ENCODE results near the gene PRKACG.
"Not testable (repeated sequence)": the region's sequence is repeated elsewhere in the genome, so short reads cannot be mapped to it uniquely, and the experiment has no call there.

PRKACG gene

DNA sequence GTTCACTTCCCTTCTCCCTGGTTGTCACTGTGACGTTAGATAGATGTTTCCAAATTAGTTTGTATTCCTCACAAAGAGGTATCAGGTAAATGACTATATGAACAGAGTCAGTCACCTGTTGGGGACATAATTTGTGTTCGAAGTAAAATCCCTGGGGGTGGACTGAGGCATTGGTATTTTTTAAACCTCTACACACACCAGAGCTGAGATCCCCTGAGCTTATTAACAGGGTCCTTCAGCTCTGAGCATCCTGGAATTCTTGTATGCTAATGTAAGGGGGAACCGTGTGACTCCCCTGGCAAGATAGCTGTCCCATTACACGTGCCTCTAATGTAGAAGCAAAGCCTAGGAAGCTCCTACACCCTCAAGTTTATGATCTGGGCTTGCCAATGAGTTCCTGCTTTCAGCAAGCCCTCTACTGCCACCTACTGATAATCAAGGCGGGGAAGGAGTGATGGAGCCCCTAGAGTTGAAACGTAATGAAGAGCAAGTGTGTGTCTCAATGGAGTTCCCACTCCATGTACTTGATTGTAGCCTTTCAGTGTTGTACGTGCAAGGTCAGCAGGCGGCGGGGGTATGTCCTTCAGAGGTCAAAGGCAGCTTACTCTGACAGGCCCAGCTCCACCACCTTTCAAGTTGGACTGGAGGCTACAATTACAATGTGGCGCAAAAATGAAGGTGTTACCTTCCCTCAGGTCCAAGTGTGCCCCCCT, 14.4 kb downstream of the PRKACG start:
- Histone ChIP-seq H3K9me3 (ENCODE audit: control insufficient read depth, low read length) (no peaks in the 10 kb centered on the region), H3K36me3 (ENCODE audit: control insufficient read depth, insufficient read depth, low read length, severe bottlenecking) (no peaks in the 10 kb centered on the region), H3K9ac (ENCODE audit: low read length) (no peak overlapping the region), H3K4me3 (ENCODE audit: low read length) (no peak overlapping the region), H3K4me1 (ENCODE audit: control insufficient read depth, insufficient read depth, low read length) (no peaks in the 10 kb centered on the region), H3K27me3 (replicated peaks; ENCODE audit: control insufficient read depth, insufficient read depth, low read length) (peaks cover 24% of the 10 kb centered on the region)
- DNase-seq (ENCODE audit: low read depth) = peak; percentile 82

DNA sequence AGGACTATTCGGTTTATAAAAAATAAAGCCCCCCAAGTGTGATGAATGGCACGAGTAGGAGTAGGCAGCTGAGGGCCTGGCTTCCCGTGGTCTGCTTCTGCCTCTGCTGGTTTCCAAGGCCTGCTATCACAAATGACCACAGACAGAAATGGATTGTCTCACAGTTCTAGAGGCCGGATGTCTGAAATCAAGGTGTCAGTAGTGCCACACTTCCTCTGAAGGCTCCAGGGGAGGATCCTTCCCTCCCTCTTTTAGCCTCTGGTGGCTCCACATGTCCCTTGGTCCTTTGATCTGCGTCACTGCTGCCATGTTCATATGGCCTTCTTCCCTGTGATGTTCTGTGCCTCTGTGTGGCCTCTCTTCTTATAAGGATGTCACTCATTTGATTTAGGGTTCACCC, 15.1 kb downstream of the PRKACG start:
- no peaks in the 10 kb centered on the region for H3K4me1 ChIP-seq (ENCODE audit: control insufficient read depth, insufficient read depth, low read length)
- H3K9me3 ChIP-seq (ENCODE audit: control insufficient read depth, low read length) = no peaks in the 10 kb centered on the region
- no peak for DNase-seq (ENCODE audit: low read depth)
- peaks cover 20% of the 10 kb centered on the region for H3K27me3 ChIP-seq (replicated peaks; ENCODE audit: control insufficient read depth, insufficient read depth, low read length)
- no peak overlapping the region for H3K4me3 ChIP-seq (ENCODE audit: low read length)
- no peaks in the 10 kb centered on the region for H3K36me3 ChIP-seq (ENCODE audit: control insufficient read depth, insufficient read depth, low read length, severe bottlenecking)
- H3K9ac ChIP-seq (ENCODE audit: low read length) = no peak overlapping the region

GRCh38 chr9:68998385-68998784, 15.5 kb downstream of the PRKACG start:
- H3K4me3 ChIP-seq (ENCODE audit: low read length) = no peak overlapping the region
- no peaks in the 10 kb centered on the region for H3K9me3 ChIP-seq (ENCODE audit: control insufficient read depth, low read length)
- no peak for DNase-seq (ENCODE audit: low read depth)
- H3K4me1 ChIP-seq (ENCODE audit: control insufficient read depth, insufficient read depth, low read length) = no peaks in the 10 kb centered on the region
- no peaks in the 10 kb centered on the region for H3K36me3 ChIP-seq (ENCODE audit: control insufficient read depth, insufficient read depth, low read length, severe bottlenecking)
- H3K9ac ChIP-seq (ENCODE audit: low read length) = no peak overlapping the region
- H3K27me3 ChIP-seq (replicated peaks; ENCODE audit: control insufficient read depth, insufficient read depth, low read length) = peaks cover 20% of the 10 kb centered on the region

DNA sequence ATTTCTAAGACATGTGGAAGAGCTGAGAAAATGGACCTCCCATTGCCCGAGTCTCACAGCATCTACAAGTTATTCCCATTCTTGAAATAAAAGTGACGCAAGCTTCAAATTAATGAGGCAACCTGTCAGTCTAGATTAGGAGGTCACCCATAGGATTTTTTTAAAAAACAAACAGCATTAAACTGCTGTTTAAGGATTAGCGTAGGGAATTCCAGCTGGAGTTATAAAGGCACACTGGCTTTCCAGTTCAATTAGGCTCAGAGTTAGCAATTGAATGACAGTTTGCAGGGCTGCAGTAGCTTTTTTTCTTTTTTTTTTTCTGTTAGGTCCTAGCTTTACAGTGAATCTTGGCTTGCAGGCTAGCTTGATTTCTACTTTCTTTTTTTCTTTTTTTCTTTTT, 16.2 kb downstream of the PRKACG start:
- no peak for DNase-seq (ENCODE audit: low read depth)
- Histone ChIP-seq H3K9me3 (ENCODE audit: control insufficient read depth, low read length) (no peaks in the 10 kb centered on the region), H3K9ac (ENCODE audit: low read length) (no peak overlapping the region), H3K4me3 (ENCODE audit: low read length) (no peak overlapping the region), H3K27me3 (replicated peaks; ENCODE audit: control insufficient read depth, insufficient read depth, low read length) (peaks cover 20% of the 10 kb centered on the region), H3K36me3 (ENCODE audit: control insufficient read depth, insufficient read depth, low read length, severe bottlenecking) (no peaks in the 10 kb centered on the region), H3K4me1 (ENCODE audit: control insufficient read depth, insufficient read depth, low read length) (no peaks in the 10 kb centered on the region)

DNA sequence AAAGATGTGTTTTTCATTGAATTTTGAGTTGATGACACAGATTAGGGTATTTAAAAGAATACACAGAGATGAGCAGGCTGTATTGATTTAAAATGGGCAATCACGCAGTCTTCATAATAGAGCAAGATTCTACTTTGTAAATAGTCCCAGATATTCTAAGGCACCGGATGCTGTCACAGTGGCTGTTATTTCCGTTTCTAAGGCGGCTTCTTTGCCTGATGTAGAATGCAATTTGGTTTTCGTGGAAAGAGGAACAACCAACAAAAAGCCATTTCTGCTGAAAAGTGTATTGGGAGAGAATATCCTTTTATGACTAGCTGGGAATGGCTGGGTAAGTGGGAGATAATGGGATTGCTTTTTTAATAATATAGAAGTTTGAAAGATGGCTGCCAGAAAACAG, 17.5 kb downstream of the PRKACG start:
- no peak for DNase-seq (ENCODE audit: low read depth)
- H3K4me1 ChIP-seq (ENCODE audit: control insufficient read depth, insufficient read depth, low read length) = no peaks in the 10 kb centered on the region
- H3K9me3 ChIP-seq (ENCODE audit: control insufficient read depth, low read length) = no peaks in the 10 kb centered on the region
- no peak overlapping the region for H3K9ac ChIP-seq (ENCODE audit: low read length)
- no peaks in the 10 kb centered on the region for H3K36me3 ChIP-seq (ENCODE audit: control insufficient read depth, insufficient read depth, low read length, severe bottlenecking)
- no peak overlapping the region for H3K4me3 ChIP-seq (ENCODE audit: low read length)
- peaks cover 19% of the 10 kb centered on the region for H3K27me3 ChIP-seq (replicated peaks; ENCODE audit: control insufficient read depth, insufficient read depth, low read length)

DNA sequence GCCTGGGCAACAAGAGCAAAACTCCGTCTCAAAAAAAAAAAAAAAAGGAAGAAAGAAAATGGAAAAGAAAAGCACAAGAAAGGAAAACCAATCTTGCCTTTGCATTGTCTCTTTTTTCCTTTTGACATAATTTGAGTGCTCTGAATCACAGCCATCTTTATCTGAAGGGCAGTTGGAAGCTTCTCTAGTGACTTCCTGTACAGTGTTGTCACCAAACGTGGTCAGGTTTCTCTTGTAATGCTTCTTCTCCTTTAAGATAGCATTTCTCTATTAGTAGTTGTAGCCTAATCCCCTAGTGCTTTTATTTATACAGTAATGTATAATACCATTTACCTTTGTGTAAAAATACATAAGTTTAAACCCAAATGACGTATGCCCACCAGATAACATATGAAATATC, 18.1 kb downstream of the PRKACG start:
- no peak for DNase-seq (ENCODE audit: low read depth)
- no peak overlapping the region for H3K4me3 ChIP-seq (ENCODE audit: low read length)

DNA sequence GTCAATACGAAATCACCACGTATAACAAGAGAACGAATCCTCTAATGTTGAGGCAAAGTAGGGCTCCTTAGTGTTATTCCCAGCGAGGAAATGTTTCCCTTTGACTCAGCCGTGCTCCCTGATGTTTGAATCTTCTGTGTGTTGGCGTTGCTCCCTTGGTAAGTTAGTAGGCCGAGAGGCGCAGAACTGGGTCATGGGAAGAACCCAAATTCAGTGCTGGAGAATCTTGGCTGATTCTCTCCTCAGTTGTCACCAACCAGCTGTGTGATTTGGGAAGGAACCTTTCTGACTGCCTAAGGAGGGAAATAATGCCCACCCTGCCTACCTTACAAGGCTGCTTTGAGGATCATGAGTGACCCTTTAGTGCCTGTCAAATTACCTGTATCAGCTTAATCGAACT, 22.5 kb downstream of the PRKACG start:
- Histone ChIP-seq H3K9me3 (ENCODE audit: control insufficient read depth, low read length) (no peaks in the 10 kb centered on the region), H3K4me3 (ENCODE audit: low read length) (no peak overlapping the region), H3K9ac (ENCODE audit: low read length) (no peak overlapping the region), H3K27me3 (replicated peaks; ENCODE audit: control insufficient read depth, insufficient read depth, low read length) (peaks cover 6% of the 10 kb centered on the region), H3K36me3 (ENCODE audit: control insufficient read depth, insufficient read depth, low read length, severe bottlenecking) (no peaks in the 10 kb centered on the region), H3K4me1 (ENCODE audit: control insufficient read depth, insufficient read depth, low read length) (no peaks in the 10 kb centered on the region)
- DNase-seq (ENCODE audit: low read depth) = no peak

More for the DNA sequence above, 18.1 kb downstream of the PRKACG start:
- Histone ChIP-seq H3K4me1 (ENCODE audit: control insufficient read depth, insufficient read depth, low read length) (no peaks in the 10 kb centered on the region), H3K9me3 (ENCODE audit: control insufficient read depth, low read length) (no peaks in the 10 kb centered on the region), H3K27me3 (replicated peaks; ENCODE audit: control insufficient read depth, insufficient read depth, low read length) (peaks cover 15% of the 10 kb centered on the region), H3K9ac (ENCODE audit: low read length) (no peak overlapping the region), H3K36me3 (ENCODE audit: control insufficient read depth, insufficient read depth, low read length, severe bottlenecking) (no peaks in the 10 kb centered on the region)

- not testable (repeated sequence) for DNase-seq (ENCODE audit: low read depth); H3K9me3 ChIP-seq (ENCODE audit: control insufficient read depth, low read length); H3K9ac ChIP-seq (ENCODE audit: low read length); H3K4me1 ChIP-seq (ENCODE audit: control insufficient read depth, insufficient read depth, low read length); H3K36me3 ChIP-seq (ENCODE audit: control insufficient read depth, insufficient read depth, low read length, severe bottlenecking); H3K4me3 ChIP-seq (ENCODE audit: low read length); H3K27me3 ChIP-seq (replicated peaks; ENCODE audit: control insufficient read depth, insufficient read depth, low read length)
Measured at GRCh38 chr9:68986949-68987348, 27.0 kb downstream of the PRKACG start.

GRCh38 chr9:68983522-68984424, 30.1 kb downstream of the PRKACG start:
- no peaks in the 10 kb centered on the region for H3K9me3 ChIP-seq (ENCODE audit: control insufficient read depth, low read length)
- no peaks in the 10 kb centered on the region for H3K4me1 ChIP-seq (ENCODE audit: control insufficient read depth, insufficient read depth, low read length)
- no peak overlapping the region for H3K4me3 ChIP-seq (ENCODE audit: low read length)
- no peak for DNase-seq (ENCODE audit: low read depth)
- no peaks in the 10 kb centered on the region for H3K36me3 ChIP-seq (ENCODE audit: control insufficient read depth, insufficient read depth, low read length, severe bottlenecking)
- H3K27me3 ChIP-seq (replicated peaks; ENCODE audit: control insufficient read depth, insufficient read depth, low read length) = peaks cover 7% of the 10 kb centered on the region
- H3K9ac ChIP-seq (ENCODE audit: low read length) = no peak overlapping the region

DNA sequence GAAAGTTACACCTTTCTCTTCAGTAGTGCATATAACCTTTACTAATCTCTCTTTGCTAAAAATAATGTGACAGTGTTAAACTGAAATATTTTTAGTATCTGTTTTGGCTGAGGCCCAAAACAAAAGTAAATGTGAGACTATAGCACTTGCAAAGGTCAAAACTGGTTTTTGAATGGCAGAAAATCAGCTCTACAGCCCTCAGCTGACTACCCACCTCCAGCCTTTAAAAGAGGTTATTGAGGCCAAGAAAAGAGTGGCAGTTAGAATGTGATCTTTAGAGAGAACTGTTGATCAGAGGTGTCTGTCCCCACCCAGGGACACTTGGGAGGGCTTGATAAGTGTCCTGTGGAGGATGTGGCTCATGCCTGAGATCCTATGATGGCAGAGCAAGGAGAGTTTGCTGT, 30.9 kb downstream of the PRKACG start:
- H3K4me3 ChIP-seq (ENCODE audit: low read length) = no peak overlapping the region
- H3K9ac ChIP-seq (ENCODE audit: low read length) = no peak overlapping the region
- peaks cover 7% of the 10 kb centered on the region for H3K27me3 ChIP-seq (replicated peaks; ENCODE audit: control insufficient read depth, insufficient read depth, low read length)
- no peaks in the 10 kb centered on the region for H3K36me3 ChIP-seq (ENCODE audit: control insufficient read depth, insufficient read depth, low read length, severe bottlenecking)
- H3K4me1 ChIP-seq (ENCODE audit: control insufficient read depth, insufficient read depth, low read length) = no peaks in the 10 kb centered on the region
- no peaks in the 10 kb centered on the region for H3K9me3 ChIP-seq (ENCODE audit: control insufficient read depth, low read length)
- DNase-seq (ENCODE audit: low read depth) = no peak

GRCh38 chr9:68981789-68982188, 32.1 kb downstream of the PRKACG start:
- no peaks in the 10 kb centered on the region for H3K9me3 ChIP-seq (ENCODE audit: control insufficient read depth, low read length)
- no peak for DNase-seq (ENCODE audit: low read depth)
- H3K27me3 ChIP-seq (replicated peaks; ENCODE audit: control insufficient read depth, insufficient read depth, low read length) = peaks cover 7% of the 10 kb centered on the region
- no peaks in the 10 kb centered on the region for H3K36me3 ChIP-seq (ENCODE audit: control insufficient read depth, insufficient read depth, low read length, severe bottlenecking)
- no peak overlapping the region for H3K9ac ChIP-seq (ENCODE audit: low read length)
- H3K4me1 ChIP-seq (ENCODE audit: control insufficient read depth, insufficient read depth, low read length) = no peaks in the 10 kb centered on the region
- no peak overlapping the region for H3K4me3 ChIP-seq (ENCODE audit: low read length)

Data from adipocyte (in vitro differentiated cells).